Spleen (tissue), 7 donors: ENCODE measurements around the gene RAE1.

Experiments used
- POLR2AphosphoS5 ChIP-seq, 3 donors: sonication (generic); formaldehyde crosslinking; IDR thresholded peaks; one replicate each; pipeline ENCODE4 v1.5.1; 2017; ENCODE audit warnings: antibody characterized with exemption in 3 of 3
- TF ChIP-seq, protein P1 (sequence below), 11 experiments: fragments of 200-600 bp in 7 of 11; fragments of 450-650 bp in 4 of 11; sonication (generic) in 4 of 11; IDR thresholded peaks in 8 of 11; conservative IDR thresholded peaks in 3 of 11; 1 replicate in 7 of 11; 2 replicates in 4 of 11; pipeline versions ENCODE4 v1.4.0 to v1.8.0; 2016 to 2021; ENCODE audit warnings: antibody characterized with exemption in 11 of 11, inconsistent platforms in 4 of 11, mild to moderate bottlenecking in 1 of 11
- donor health status: DM: no; HTN: no; CAD: no; lungs with moderate emphysema.
- donor health status: DM: no; HTN: no; CAD: no.
- donor health status: DM: no; HTN: no; CAD: no.

DNA sequence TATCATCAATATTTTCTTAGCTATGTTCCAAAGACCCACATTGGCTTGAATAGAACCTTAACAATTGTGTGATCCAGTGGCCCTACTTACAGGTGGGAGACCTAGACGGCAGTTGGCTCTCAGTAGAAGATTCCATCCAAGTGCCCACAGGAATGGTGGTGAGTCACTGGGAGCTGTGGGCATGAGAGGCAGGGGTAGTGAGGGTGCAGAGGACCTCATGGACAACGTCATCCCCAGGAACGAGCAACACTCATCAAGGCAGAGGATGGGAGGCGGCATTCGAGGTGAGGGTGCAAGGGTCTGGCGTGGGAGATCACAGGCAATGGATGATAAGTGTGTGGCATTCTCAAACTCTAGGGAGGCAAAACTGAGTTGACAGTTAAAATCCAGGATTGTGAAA lies 38.9 kb upstream of the RAE1 start:
- TF ChIP-seq, protein P1, sequence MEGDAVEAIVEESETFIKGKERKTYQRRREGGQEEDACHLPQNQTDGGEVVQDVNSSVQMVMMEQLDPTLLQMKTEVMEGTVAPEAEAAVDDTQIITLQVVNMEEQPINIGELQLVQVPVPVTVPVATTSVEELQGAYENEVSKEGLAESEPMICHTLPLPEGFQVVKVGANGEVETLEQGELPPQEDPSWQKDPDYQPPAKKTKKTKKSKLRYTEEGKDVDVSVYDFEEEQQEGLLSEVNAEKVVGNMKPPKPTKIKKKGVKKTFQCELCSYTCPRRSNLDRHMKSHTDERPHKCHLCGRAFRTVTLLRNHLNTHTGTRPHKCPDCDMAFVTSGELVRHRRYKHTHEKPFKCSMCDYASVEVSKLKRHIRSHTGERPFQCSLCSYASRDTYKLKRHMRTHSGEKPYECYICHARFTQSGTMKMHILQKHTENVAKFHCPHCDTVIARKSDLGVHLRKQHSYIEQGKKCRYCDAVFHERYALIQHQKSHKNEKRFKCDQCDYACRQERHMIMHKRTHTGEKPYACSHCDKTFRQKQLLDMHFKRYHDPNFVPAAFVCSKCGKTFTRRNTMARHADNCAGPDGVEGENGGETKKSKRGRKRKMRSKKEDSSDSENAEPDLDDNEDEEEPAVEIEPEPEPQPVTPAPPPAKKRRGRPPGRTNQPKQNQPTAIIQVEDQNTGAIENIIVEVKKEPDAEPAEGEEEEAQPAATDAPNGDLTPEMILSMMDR (IDR thresholded peaks at IDR 0.05 in 8 of 11, conservative IDR thresholded peaks at IDR 0.05 in 3 of 11), result no peak
- no peak for TF ChIP-seq POLR2AphosphoS5 (IDR thresholded peaks at IDR 0.05)
